ENCODE measurements around the gene FAM3B.
A peak's percentile ranks its signal among the peaks of the same experiment; 100 is the strongest.

FAM3B gene

GRCh38 chr21:41387042-41387819, 70.6 kb downstream of the FAM3B start:
- H3K4me3 ChIP-seq (replicated peaks in 1 of 2; ENCODE audit: low read depth in 2 of 2, low read length in 2 of 2), result no peak overlapping the region
- DNase-seq (ENCODE audit: low read depth in 2 of 2), result no peak
- TF ChIP-seq CTCF (IDR thresholded peaks at IDR 0.05; ENCODE audit: low read depth, low read length), result no peak

- no peak overlapping the region for H3K4me3 ChIP-seq (replicated peaks in 1 of 2; ENCODE audit: low read depth in 2 of 2, low read length in 2 of 2)
- DNase-seq (ENCODE audit: low read depth in 2 of 2), result no peak
- no peak for TF ChIP-seq CTCF (IDR thresholded peaks at IDR 0.05; ENCODE audit: low read depth, low read length)
Observed at GRCh38 chr21:41387824-41388223, 71.2 kb downstream of the FAM3B start.

- H3K4me3 ChIP-seq (replicated peaks in 1 of 2; ENCODE audit: low read depth in 2 of 2, low read length in 2 of 2), result no peak overlapping the region
- no peak for DNase-seq (ENCODE audit: low read depth in 2 of 2)
- TF ChIP-seq CTCF (IDR thresholded peaks at IDR 0.05; ENCODE audit: low read depth, low read length), result no peak
Observed at GRCh38 chr21:41388259-41388658, 71.7 kb downstream of the FAM3B start.

GRCh38 chr21:41390043-41390639, 73.5 kb downstream of the FAM3B start:
- no peak for DNase-seq (ENCODE audit: low read depth in 2 of 2)
- no peak for TF ChIP-seq CTCF (IDR thresholded peaks at IDR 0.05; ENCODE audit: low read depth, low read length)
- H3K4me3 ChIP-seq (replicated peaks in 1 of 2; ENCODE audit: low read depth in 2 of 2, low read length in 2 of 2), result no peak overlapping the region

- no peak for TF ChIP-seq CTCF (IDR thresholded peaks at IDR 0.05; ENCODE audit: low read depth, low read length)
Observed at GRCh38 chr21:41393876-41394465, 77.4 kb downstream of the FAM3B start.

GRCh38 chr21:41396558-41397075, 80.0 kb downstream of the FAM3B start:
- TF ChIP-seq CTCF (IDR thresholded peaks at IDR 0.05; ENCODE audit: low read depth, low read length), result no peak
- H3K4me3 ChIP-seq (replicated peaks in 1 of 2; ENCODE audit: low read depth in 2 of 2, low read length in 2 of 2), result no peak overlapping the region

More at GRCh38 chr21:41393876-41394465, 77.4 kb downstream of the FAM3B start:
- no peak for DNase-seq (ENCODE audit: low read depth in 2 of 2)
- H3K4me3 ChIP-seq (replicated peaks in 1 of 2; ENCODE audit: low read depth in 2 of 2, low read length in 2 of 2), result no peak overlapping the region

More at GRCh38 chr21:41396558-41397075, 80.0 kb downstream of the FAM3B start:
- DNase-seq (ENCODE audit: low read depth in 2 of 2), result peak in 1 of 2 donors; percentile 48

All from cardiac fibroblast (primary cell).